Liver (tissue), 3 donors: ENCODE results near the gene RFT1.

ENCODE experiments used
- GABPA ChIP-seq, 2 donors: IDR thresholded peaks in 1 of 2; conservative IDR thresholded peaks in 1 of 2; 2 replicates each; pipeline ENCODE4 v1.6.1; 2016; ENCODE audit warnings: antibody characterized with exemption in 2 of 2, mild to moderate bottlenecking in 1 of 2, moderate library complexity in 1 of 2
- HNF4A ChIP-seq, 2 donors: conservative IDR thresholded peaks; 2 replicates each; pipeline ENCODE4 v1.6.1; 2016; ENCODE audit warnings: antibody characterized with exemption in 2 of 2, mild to moderate bottlenecking in 2 of 2
- HNF4G ChIP-seq: IDR thresholded peaks from 2 replicates; pipeline ENCODE4 v1.6.1; 2016; ENCODE audit warnings: antibody characterized with exemption
- JUND ChIP-seq, 2 donors: IDR thresholded peaks; 2 replicates each; pipeline ENCODE4 v1.6.1; 2016; ENCODE audit warnings: antibody characterized with exemption in 2 of 2
- RAD21 ChIP-seq, 2 donors: IDR thresholded peaks; 2 replicates each; pipeline ENCODE4 v1.6.1; 2016; ENCODE audit warnings: antibody characterized with exemption in 2 of 2, mild to moderate bottlenecking in 2 of 2
- RXRA ChIP-seq, 2 donors: IDR thresholded peaks; 2 replicates each; pipeline ENCODE4 v1.6.1; 2017 to 2018; ENCODE audit warnings: antibody characterized with exemption in 2 of 2, mild to moderate bottlenecking in 1 of 2
- SP1 ChIP-seq: IDR thresholded peaks from 2 replicates; pipeline ENCODE4 v1.6.1; 2018; ENCODE audit warnings: antibody characterized with exemption, mild to moderate bottlenecking
- YY1 ChIP-seq: IDR thresholded peaks from 2 replicates; pipeline ENCODE4 v1.6.1; 2016; ENCODE audit warnings: antibody characterized with exemption, mild to moderate bottlenecking
- TF ChIP-seq, protein P1 (sequence below): fragments of 150-350 bp; IDR thresholded peaks from 2 replicates; pipeline ENCODE4 v1.5.1; 2017; ENCODE audit warnings: improper control_type of control experiment, low read depth, low read length; ENCODE audit not compliant: missing input control
- TF ChIP-seq, protein P2 (sequence below): IDR thresholded peaks from 2 replicates; pipeline ENCODE4 v1.6.1; 2016; ENCODE audit warnings: antibody characterized with exemption
- TF ChIP-seq, protein P3 (sequence below): IDR thresholded peaks from 2 replicates; pipeline ENCODE4 v1.6.1; 2016; ENCODE audit warnings: antibody characterized with exemption
- donor health status: healthy.
- donor health status: healthy.

DNA sequence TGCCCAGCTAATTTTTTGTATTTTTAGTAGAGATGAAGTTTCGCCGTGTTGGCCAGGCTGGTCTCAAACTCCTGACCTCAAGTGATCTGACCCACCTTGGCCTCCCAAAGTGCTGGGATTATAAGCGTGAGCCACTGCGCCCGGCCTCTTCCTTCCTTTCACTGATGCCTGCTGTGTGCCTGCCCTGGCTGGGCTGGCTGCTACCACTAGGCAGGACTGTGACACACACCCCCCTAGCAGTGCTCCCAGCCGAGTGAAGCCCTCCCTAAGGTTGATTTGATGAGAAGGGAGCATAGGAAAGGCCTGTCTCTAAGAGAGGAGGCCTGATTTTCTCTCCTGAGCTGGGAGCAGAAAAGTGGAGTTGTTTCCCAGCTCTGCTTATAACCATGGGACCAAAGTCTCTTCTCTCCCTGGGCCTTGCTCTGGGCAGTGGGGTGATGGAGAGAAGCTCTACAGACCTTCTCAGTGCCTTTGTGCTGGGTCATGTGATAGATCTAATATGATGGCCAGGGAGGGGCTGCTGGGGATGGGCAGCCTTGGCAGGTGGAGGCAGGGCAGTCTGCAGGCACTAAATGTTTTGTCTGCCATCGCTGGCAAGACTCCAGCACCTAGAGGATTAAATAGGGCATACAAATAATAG lies 64.3 kb downstream of the RFT1 start:
- TF ChIP-seq, protein P1, sequence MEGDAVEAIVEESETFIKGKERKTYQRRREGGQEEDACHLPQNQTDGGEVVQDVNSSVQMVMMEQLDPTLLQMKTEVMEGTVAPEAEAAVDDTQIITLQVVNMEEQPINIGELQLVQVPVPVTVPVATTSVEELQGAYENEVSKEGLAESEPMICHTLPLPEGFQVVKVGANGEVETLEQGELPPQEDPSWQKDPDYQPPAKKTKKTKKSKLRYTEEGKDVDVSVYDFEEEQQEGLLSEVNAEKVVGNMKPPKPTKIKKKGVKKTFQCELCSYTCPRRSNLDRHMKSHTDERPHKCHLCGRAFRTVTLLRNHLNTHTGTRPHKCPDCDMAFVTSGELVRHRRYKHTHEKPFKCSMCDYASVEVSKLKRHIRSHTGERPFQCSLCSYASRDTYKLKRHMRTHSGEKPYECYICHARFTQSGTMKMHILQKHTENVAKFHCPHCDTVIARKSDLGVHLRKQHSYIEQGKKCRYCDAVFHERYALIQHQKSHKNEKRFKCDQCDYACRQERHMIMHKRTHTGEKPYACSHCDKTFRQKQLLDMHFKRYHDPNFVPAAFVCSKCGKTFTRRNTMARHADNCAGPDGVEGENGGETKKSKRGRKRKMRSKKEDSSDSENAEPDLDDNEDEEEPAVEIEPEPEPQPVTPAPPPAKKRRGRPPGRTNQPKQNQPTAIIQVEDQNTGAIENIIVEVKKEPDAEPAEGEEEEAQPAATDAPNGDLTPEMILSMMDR = no peak
- no peak for TF ChIP-seq YY1
- no peak for TF ChIP-seq SP1
- TF ChIP-seq HNF4A (conservative IDR thresholded peaks at IDR 0.05) = no peak
- TF ChIP-seq JUND (IDR thresholded peaks at IDR 0.05) = no peak
- TF ChIP-seq GABPA (IDR thresholded peaks at IDR 0.05 in 1 of 2, conservative IDR thresholded peaks at IDR 0.05 in 1 of 2) = no peak
- TF ChIP-seq, protein P2, sequence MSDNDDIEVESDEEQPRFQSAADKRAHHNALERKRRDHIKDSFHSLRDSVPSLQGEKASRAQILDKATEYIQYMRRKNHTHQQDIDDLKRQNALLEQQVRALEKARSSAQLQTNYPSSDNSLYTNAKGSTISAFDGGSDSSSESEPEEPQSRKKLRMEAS = no peak
- no peak for TF ChIP-seq HNF4G
- TF ChIP-seq RXRA (IDR thresholded peaks at IDR 0.05) = no peak
- TF ChIP-seq, protein P3, sequence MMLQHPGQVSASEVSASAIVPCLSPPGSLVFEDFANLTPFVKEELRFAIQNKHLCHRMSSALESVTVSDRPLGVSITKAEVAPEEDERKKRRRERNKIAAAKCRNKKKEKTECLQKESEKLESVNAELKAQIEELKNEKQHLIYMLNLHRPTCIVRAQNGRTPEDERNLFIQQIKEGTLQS = no peak
- no peak for TF ChIP-seq RAD21 (IDR thresholded peaks at IDR 0.05)
